HG02840 (cell line): Measurements from ENCODE around the gene ULK4.
"Not testable (repeated sequence)": the region's sequence is repeated elsewhere in the genome, so short reads cannot be mapped to it uniquely, and the experiment has no call there.

Experiments used
- ATAC-seq: cut with Tn5 transposase; IDR thresholded peaks from one replicate; pipeline ENCODE4 v1.9.1; 2021; ENCODE audit warnings: mild to moderate bottlenecking, moderate library complexity, moderate number of reproducible peaks; ENCODE audit not compliant: unreplicated experiment, low FRiP score

Gene ULK4

DNA sequence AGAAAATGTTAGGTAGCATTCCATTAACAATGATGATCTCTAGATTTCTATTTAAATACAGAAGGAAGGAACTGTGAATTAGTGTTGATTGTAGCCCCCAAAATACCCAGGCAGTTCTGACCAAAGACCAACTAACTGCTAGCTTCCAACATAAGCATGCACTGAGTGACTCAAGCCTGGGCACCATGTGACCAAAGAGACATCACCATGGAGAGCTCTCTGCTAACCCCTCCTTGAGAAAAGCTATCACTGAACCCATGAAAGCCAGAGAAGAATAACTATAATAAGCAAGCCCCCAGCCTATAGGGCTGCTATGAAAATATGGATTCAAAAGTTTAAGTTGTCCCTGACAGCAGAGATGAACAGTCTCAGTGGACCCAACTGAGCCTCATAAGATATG is 310.2 kb downstream of the ULK4 start:
- ATAC-seq = no peak

DNA sequence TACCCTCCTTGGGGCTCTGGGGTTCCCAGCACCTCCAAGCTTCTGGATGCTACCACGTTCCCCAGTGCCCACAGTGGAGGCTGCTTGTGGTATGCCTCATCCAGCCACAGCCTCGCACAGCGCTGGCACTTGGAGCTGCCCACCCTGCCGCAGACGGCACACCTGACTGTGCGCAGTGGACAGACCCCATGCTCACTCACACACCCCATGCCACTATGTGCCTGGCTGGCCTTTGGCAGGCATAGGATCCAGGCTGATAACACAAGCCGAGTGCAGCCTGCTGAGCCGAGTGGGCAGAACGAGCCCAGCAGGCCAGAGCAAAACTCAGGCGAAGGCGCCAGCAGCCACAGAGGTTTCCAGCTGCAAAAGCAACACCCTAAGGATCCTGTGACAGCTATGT is 311.5 kb downstream of the ULK4 start:
- ATAC-seq = no peak

DNA sequence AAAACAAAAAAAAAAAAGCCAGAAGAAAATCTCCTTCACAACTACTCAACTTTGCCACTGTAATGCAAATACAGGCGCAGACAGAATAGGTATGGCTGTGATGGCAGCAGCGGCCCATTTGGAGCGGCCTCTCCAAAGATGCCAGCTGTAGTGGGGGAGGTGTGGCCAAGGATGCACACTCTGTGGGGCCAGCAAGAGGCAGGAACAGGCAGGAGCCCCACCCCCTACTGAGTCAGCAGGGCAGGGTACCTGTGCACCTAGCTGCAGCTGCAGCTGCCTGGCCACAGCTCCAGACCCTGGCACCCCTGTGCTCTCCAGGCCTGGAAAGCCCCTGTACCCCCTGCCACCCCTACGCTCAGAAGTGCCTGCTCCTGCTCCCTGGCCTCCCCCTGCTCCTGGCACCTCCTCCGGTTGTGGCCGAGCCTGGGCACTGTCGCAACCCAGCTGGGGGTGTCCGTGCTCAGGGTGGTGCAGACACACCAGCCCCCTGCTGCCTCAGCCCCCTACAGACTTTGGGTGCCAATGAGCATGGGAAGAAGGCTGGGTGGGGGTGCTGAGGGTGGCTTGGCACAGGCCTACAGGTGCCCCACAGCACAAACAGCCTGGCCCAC is 312.7 kb downstream of the ULK4 start:
- no peak for ATAC-seq

- not testable (repeated sequence) for ATAC-seq
These were observed 314.2 kb downstream of the ULK4 start for GRCh38 chr3:41647730-41648129.

- no peak for ATAC-seq
These were observed 321.8 kb downstream of the ULK4 start for GRCh38 chr3:41640076-41640475.

DNA sequence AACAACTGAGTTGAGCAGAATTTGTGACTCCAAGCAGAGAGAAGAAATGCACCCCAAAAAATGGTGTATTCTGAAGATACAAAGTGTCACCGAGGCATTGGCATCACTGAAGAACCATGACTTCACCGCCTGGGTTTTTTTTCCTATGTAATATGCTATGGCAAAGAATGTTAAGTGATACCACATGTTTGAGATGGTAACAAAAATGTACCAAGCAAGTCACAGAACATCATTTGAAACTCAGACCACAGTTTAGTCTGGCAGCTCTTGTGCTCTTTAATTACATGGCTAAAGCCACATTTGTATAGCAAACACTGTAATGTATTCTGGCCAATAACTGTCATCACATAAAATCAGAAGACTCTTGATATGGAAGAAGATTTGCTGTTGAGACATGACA is 323.5 kb downstream of the ULK4 start:
- no peak for ATAC-seq

DNA sequence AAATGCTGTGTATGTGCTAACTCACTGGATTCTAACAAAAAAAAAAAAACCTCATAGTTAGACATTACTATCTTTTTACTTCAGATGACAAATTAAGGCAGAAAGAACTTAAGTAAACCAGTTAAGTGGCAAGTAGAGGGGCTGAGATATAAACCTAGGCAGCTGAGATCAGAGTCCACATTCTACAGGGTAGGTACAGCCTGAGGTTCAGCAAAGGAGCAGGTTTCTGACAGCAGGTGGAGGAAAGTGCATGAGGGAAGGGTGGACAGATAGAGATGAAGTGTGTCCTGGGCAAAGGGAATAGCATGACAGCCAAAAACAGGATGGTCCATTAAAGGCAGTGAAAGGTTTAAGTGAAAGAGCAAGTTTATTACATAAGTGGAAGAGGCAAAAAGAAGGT is 329.2 kb downstream of the ULK4 start:
- ATAC-seq = no peak

GRCh38 chr3:41630708-41631107 is 331.2 kb downstream of the ULK4 start:
- ATAC-seq = no peak

GRCh38 chr3:41629986-41630385 is 331.9 kb downstream of the ULK4 start:
- no peak for ATAC-seq

- no peak for ATAC-seq
These were observed 332.8 kb downstream of the ULK4 start for GRCh38 chr3:41629072-41629471.

DNA sequence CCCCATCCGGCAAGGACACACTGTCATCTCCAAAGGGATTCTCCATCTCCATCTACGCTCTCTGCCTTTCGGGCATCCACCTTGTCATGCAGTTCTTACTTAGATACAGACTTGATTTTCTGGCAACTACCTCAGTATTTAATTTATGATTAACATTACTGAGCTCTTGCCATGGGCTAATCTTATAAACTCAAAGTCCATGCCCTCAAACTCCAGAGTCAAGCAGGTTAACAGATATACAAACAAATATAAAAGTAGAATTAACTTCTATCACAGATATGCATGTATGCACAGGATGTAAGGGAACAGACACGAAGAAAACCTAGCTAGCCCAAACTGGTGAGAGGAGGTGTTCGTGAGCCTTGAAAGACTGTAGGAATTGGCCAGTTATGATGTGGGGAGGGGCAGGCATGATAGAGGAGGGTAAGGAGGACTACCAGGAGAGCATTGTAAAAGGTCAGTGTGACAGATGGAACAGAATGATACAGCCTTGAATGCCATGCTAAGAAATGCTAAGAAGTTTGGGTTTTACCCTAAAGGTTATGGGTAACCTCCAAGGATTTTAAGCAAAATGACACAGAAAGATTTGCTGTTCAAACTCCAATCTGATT is 334.3 kb downstream of the ULK4 start:
- no peak for ATAC-seq

- ATAC-seq = no peak
These were observed 349.1 kb downstream of the ULK4 start for GRCh38 chr3:41612853-41613252.

- ATAC-seq = no peak
These were observed 350.9 kb downstream of the ULK4 start for GRCh38 chr3:41611008-41611407.

GRCh38 chr3:41608347-41608746 is 353.6 kb downstream of the ULK4 start:
- ATAC-seq = no peak

DNA sequence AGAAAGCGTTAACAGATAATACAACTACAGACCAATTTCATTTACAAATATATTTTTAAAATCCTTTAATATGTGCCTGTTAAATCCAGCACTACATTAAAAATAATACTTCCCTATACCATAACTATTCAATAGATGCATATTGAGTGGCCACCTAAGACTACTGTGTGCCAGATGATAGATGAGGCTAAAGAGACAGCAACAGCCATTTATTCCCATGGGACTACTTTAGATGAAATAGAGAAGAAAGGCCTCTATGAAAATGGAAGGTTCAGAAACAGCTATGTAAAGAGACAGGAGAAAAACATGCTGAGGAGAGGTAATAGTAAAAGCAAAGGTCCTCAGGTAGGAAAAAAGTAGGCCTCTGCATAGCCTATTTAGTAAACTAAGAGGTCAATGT is 358.1 kb downstream of the ULK4 start:
- ATAC-seq = no peak

GRCh38 chr3:41602121-41602520 is 359.8 kb downstream of the ULK4 start:
- no peak for ATAC-seq

DNA sequence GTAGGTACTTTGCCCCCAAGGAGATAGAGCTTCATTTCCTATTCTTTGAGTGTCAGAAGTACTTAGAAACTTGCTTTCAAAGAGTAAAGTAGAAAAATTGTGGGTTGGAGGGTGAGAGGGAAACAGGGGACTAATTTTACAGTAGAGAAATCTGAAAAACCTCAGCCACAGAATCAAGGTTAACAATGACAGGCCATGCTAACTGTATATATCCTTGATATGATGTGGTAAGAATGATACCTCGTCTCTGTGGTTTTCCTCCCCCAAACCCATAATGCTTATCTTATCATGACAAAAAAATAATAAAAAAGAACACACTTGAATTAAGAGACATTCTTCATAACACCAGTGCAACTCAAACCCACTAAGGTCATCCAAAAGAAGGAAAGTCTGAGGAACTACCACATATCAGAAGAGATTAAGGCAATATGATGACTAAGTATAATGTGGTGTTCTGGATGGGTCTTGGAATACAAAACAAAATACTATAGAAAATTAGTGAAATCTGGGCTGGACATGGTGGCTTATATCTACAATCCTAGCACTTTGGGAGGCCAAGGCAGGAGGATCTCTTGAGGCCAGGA is 360.4 kb downstream of the ULK4 start:
- ATAC-seq = no peak

- no peak for ATAC-seq
These were observed 361.3 kb downstream of the ULK4 start for GRCh38 chr3:41600616-41601015.

DNA sequence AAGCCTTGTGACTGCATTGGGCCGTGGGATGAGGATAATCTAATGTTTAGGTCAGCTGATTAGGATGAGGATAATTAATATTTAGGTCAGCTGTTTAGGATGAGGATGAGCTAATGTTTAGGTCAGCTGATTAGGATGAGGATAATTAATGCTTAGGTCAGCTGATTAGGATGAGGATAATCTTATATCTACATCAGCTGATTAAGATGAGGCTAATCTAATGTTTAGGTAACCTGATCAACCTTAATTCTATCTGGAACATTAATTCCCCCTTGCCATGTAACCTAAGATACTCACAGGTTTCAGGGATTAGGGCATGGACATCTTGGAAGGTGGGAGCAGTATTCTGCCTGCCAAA is 362.8 kb downstream of the ULK4 start:
- no peak for ATAC-seq

GRCh38 chr3:41598402-41599126 is 363.3 kb downstream of the ULK4 start:
- ATAC-seq = no peak

- ATAC-seq = no peak
These were observed 368.1 kb downstream of the ULK4 start for GRCh38 chr3:41593774-41594173.
